WTC11 (cell line): ENCODE results near the gene BCOR. TPM values are rescaled to one million over a fixed set of nuclear protein-coding genes. Genes with fewer than 3 reads are reported as not detected.

Experiments
- ATAC-seq: fragments of 200-7000 bp; cut with Tn5 transposase; 2 replicates; pipeline ENCODE4 v1.10.0; 2021; ENCODE audit warnings: mild to moderate bottlenecking, moderate library complexity
- CTCF ChIA-PET: fragments of 300-600 bp; sonication (Branson Sonifier 250); formaldehyde crosslinking; loops from one replicate; lab custom pipeline; 2021; ENCODE audit warnings: antibody characterized with exemption; lab: Charles Lee
- POLR2A ChIA-PET: fragments of 350-600 bp; sonication (Branson Sonifier 250); formaldehyde crosslinking; loops from one replicate; lab custom pipeline; 2021; ENCODE audit warnings: antibody characterized with exemption; lab: Charles Lee
- DNase-seq: peaks from one replicate; pipeline ENCODE4 v3.0.0; 2021; ENCODE audit warnings: low spot score
- H3K27ac Mint-ChIP-seq: 2 replicates; pipeline ENCODE4 v1.8.0; 2021; ENCODE audit warnings: mixed read lengths
- H3K27me3 Mint-ChIP-seq: 2 replicates; pipeline ENCODE4 v1.8.0; 2021; ENCODE audit warnings: low read depth, mild to moderate bottlenecking, moderate library complexity, mixed read lengths
- H3K36me3 Mint-ChIP-seq: 2 replicates; pipeline ENCODE4 v1.8.0; 2021; ENCODE audit warnings: mixed read lengths
- H3K4me1 Mint-ChIP-seq: 2 replicates; pipeline ENCODE4 v1.8.0; 2022; ENCODE audit warnings: mixed read lengths
- H3K4me3 Mint-ChIP-seq: 2 replicates; pipeline ENCODE4 v1.8.0; 2021; ENCODE audit warnings: mild to moderate bottlenecking, moderate library complexity, mixed read lengths
- H3K9me3 Mint-ChIP-seq: 2 replicates; pipeline ENCODE4 v1.8.0; 2021; ENCODE audit warnings: mixed read lengths
- AR ChIP-seq: fragments of 250-450 bp; sonication (Bioruptor Pico); IDR thresholded peaks from 2 replicates; pipeline ENCODE4 v1.9.0; 2021; ENCODE audit warnings: mild to moderate bottlenecking
- CDX4 ChIP-seq: fragments of 250-450 bp; sonication (Bioruptor Pico); IDR thresholded peaks from 2 replicates; pipeline ENCODE4 v1.9.0; 2021; ENCODE audit warnings: moderate library complexity, mild to moderate bottlenecking, inconsistent platforms, borderline replicate concordance
- CREM ChIP-seq: sonication (generic); formaldehyde crosslinking; IDR thresholded peaks from 2 replicates; pipeline ENCODE4 v1.8.1; 2022; ENCODE audit warnings: mild to moderate bottlenecking, missing genetic modification reagents, moderate library complexity
- CTCF ChIP-seq: fragments of 200-600 bp; IDR thresholded peaks from 2 replicates; pipeline ENCODE4 v1.8.0; 2022; ENCODE audit warnings: antibody characterized with exemption
- ETV6 ChIP-seq: sonication (generic); formaldehyde crosslinking; IDR thresholded peaks from 2 replicates; pipeline ENCODE4 v1.8.1; 2022; ENCODE audit warnings: mild to moderate bottlenecking, missing genetic modification reagents
- FOXK1 ChIP-seq: sonication (generic); formaldehyde crosslinking; IDR thresholded peaks from 2 replicates; pipeline ENCODE4 v1.8.0; 2022; ENCODE audit warnings: mild to moderate bottlenecking, moderate library complexity, missing genetic modification reagents
- FOXP4 ChIP-seq: sonication (generic); formaldehyde crosslinking; IDR thresholded peaks from 2 replicates; pipeline ENCODE4 v1.8.0; 2022; ENCODE audit warnings: mild to moderate bottlenecking, missing genetic modification reagents
- GTF2I ChIP-seq: fragments of 250-450 bp; sonication (Bioruptor Pico); conservative IDR thresholded peaks from 2 replicates; pipeline ENCODE4 v1.4.0; 2021; ENCODE audit warnings: mild to moderate bottlenecking
- IRF2 ChIP-seq: sonication (generic); formaldehyde crosslinking; IDR thresholded peaks from 2 replicates; pipeline ENCODE4 v1.8.0; 2022; ENCODE audit warnings: low read depth, missing genetic modification reagents, borderline replicate concordance
- KAT7 ChIP-seq: sonication (generic); formaldehyde crosslinking; IDR thresholded peaks from 2 replicates; pipeline ENCODE4 v1.8.1; 2023; ENCODE audit warnings: missing genetic modification reagents, mild to moderate bottlenecking, borderline replicate concordance
- MLX ChIP-seq: sonication (generic); formaldehyde crosslinking; IDR thresholded peaks from 2 replicates; pipeline ENCODE4 v1.8.1; 2023; ENCODE audit warnings: mild to moderate bottlenecking, missing genetic modification reagents, moderate library complexity
- MYBL2 ChIP-seq: sonication (generic); formaldehyde crosslinking; IDR thresholded peaks from 2 replicates; pipeline ENCODE4 v1.8.1; 2023; ENCODE audit warnings: mild to moderate bottlenecking, moderate library complexity, missing genetic modification reagents
- NFATC4 ChIP-seq: fragments of 250-450 bp; sonication (Bioruptor Pico); IDR thresholded peaks from 2 replicates; pipeline ENCODE4 v1.9.0; 2021; ENCODE audit warnings: mild to moderate bottlenecking
- PRDM15 ChIP-seq: sonication (generic); formaldehyde crosslinking; IDR thresholded peaks from 2 replicates; pipeline ENCODE4 v1.8.0; 2022; ENCODE audit warnings: missing genetic modification reagents
- SP1 ChIP-seq: sonication (generic); formaldehyde crosslinking; conservative IDR thresholded peaks from 2 replicates; pipeline ENCODE4 v1.8.1; 2022; ENCODE audit warnings: missing genetic modification reagents
- ZNF532 ChIP-seq: fragments of 250-450 bp; sonication (Bioruptor Pico); IDR thresholded peaks from 2 replicates; pipeline ENCODE4 v1.9.0; 2021; ENCODE audit warnings: mild to moderate bottlenecking, borderline replicate concordance
- ZSCAN18 ChIP-seq: fragments of 250-450 bp; sonication (Bioruptor Pico); IDR thresholded peaks from 2 replicates; pipeline ENCODE4 v2.1.2; 2022; ENCODE audit warnings: mild to moderate bottlenecking, moderate library complexity
- total RNA-seq: library from RNA; stranded (reverse); gene quantifications from 3 replicates; pipeline ENCODE4 v1.2.3, GENCODE V29; 2021

The BCOR gene
- total RNA-seq, 1 experiment from 2014 or later: 44.5 TPM

- no peak for TF ChIP-seq FOXP4 (CRISPR knock-in tag)
- TF ChIP-seq IRF2: no peak
- no peak for TF ChIP-seq ZSCAN18 (CRISPR knock-in tag)
- TF ChIP-seq PRDM15 (CRISPR knock-in tag): no peak
- TF ChIP-seq, all 79 proteins: peak for 0
Observed at GRCh38 chrX:40085714-40086113, 12.0 kb downstream of the BCOR start (continued).

- Mint-ChIP-seq H3K27ac (peak overlapping the region; percentile 42; the same call in 1 of the 2 replicates), H3K4me1 (peaks cover 75% of the 10 kb centered on the region), H3K9me3 (no peaks in the 10 kb centered on the region), H3K27me3 (peaks cover 27% of the 10 kb centered on the region), H3K36me3 (no peaks in the 10 kb centered on the region), H3K4me3 (peak overlapping the region; percentile 68)
- TF ChIP-seq CDX4 (CRISPR knock-in tag) (no peak), KAT7 (CRISPR knock-in tag) (no peak), CREM (CRISPR knock-in tag) (no peak), ZNF532 (CRISPR knock-in tag) (no peak), SP1 (CRISPR knock-in tag) (no peak), NFATC4 (CRISPR knock-in tag) (no peak), GTF2I (CRISPR knock-in tag) (no peak), AR (no peak), ETV6 (no peak), CTCF (no peak), FOXK1 (CRISPR knock-in tag) (no peak), MLX (no peak), IRF2 (no peak), MYBL2 (CRISPR knock-in tag) (no peak)
- ATAC-seq (no peak), DNase-seq (no peak)
- ChIA-PET CTCF (interaction anchor here (0.6 to 1.0 kb wide), 3 partner anchors 20 to 640 kb away, joined by 3 read pairs; no protein-coding TSS in a partner anchor), POLR2A (no interaction called here)
Observed at GRCh38 chrX:40085102-40085551, 12.6 kb downstream of the BCOR start.
